ENCODE results near the gene MICA.
A peak's percentile ranks its signal among the peaks of the same experiment; 100 is the strongest.
"Not testable (repeated sequence)": the region's sequence is repeated elsewhere in the genome, so short reads cannot be mapped to it uniquely, and the experiment has no call there.

MICA gene

DNA sequence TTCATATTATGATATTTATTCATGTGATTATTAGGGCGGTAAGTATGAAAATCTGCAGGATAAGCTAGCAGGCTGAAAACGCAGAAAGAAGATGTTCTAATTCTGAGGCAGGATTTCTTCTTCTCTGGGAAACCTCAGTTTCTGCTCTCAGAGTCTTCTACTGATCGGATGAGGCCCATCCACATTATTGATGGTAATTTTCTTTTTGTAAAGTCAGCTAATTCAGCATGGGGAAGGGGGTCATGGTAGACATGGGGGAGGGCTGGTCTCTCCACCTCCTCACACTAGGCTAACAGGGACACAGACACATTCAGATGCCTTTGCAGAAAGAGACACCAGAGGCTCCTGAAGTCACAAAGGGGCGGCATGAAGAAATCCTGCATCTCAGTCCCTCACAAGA is 21.7 kb upstream of the MICA start:
- DNase-seq (ENCODE audit: low read depth in 2 of 2) = no peak

DNA sequence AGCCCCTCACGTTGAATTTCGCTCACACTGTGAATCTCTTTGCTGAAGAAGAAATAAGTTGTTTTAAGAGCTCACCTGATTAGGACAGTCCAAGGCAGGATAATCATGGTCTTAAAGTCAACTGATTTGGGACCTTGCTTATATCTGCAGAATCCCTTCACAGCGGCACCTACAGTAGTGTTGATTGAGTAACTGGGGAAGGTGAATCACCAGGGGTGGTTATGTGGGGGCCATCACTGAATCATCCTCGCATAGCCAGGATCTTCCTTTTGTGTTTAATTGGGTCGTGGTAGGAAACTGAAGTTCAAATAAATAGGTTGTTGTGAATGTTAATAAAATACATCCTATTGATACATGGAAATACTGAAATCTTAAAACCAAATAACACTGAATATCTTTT is 20.2 kb upstream of the MICA start:
- no peak for DNase-seq (ENCODE audit: low read depth in 2 of 2)

DNA sequence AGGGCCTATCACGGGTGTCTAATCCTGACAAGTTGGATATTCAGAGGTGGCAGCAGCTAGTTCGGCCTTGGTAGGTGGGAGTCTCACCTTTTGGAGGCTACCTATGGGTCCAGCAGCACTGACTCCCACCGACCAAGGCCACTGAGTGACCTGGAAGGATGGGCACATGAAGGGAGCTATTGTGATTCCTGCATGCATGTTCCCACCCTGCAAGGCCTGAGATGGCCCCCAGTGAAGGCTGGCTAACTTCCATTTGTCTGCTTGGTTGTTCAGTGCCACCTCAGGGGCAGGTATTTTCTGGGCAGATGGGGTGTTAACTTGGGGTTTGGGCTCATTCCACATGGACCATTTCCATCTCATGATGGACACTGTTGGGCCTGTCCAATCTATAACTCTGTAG is 18.4 kb upstream of the MICA start:
- DNase-seq (ENCODE audit: low read depth in 2 of 2) = no peak

DNA sequence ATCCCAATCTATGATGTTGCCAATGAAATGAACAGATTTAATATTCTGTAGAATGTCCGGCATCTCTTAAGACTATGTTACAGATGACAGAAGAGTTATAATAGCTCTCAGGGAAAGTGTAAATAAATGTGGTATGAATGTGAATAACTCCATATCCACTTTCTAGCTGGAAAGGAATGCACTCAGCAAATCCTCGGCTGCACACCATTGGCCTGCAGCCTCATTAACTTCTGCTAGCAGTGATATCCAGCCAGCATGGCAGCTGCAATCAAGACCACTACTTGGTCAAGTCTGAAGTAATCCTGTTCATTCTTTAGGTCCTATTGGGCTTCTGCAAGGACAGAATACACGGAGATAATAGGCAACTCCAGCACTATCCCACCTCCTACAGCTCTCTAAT is 17.3 kb upstream of the MICA start:
- DNase-seq (ENCODE audit: low read depth in 2 of 2) = no peak

DNA sequence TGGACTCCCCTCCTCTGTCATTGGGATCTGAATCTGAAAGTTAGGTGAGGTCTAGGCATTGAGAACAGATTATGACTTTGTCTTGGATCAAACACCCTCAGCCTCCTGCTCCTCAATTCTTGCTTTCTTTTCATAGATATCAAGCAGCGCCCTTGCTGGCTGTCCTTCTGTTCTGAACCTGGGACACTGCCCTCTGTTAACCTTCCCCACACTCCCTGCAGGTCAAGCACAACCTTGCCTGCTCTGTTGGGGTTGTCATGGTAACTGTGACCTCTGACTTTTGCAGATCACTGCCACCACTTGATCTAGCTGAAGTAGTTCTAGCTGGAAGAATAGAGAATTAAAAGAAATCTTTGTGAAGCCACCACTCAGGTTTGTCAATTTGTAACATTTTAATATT is 16.4 kb upstream of the MICA start:
- DNase-seq (ENCODE audit: low read depth in 2 of 2) = no peak

DNA sequence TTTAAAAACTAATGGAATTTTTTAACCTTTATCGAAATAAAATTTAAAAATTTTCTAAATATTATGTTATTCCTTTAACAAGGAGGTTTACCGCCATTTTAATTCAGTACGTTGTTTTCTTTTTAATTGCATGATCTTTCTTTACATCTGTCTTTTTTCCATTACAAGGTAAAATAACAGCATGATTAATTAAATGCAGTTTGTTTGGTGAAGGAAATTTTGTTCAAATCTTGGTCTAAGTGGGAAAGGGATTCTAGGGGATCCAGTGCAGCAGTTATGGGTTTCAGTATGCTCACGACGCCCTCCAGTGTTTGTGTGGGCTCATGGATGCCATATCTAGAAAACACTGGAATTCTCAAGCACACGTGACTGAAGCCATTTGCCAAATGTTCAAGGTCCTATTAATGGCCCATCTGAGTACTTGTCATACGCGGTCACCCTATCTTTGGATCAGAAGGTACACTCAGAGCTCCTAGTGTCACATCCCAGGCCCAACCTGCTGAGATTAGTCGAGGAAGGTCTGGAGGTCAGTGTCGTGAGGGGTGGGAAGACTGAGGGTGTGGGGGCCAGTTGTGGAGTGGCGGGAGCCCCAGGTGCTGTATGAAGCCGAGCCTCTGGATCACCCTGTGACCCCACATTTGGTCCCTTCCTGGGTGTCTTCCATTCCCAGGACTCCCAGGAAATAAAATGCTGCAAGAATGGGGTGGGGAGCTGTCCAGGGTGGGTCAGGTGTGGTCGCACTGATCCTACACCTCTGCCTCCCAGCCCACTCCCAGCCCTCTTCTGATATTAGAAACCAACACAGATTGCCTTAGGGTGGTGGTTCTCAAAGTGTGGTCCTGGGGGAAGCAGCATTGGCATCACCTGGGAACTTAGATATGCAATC is 14.2 kb upstream of the MICA start:
- not testable (repeated sequence) for DNase-seq (ENCODE audit: low read depth in 2 of 2)

DNA sequence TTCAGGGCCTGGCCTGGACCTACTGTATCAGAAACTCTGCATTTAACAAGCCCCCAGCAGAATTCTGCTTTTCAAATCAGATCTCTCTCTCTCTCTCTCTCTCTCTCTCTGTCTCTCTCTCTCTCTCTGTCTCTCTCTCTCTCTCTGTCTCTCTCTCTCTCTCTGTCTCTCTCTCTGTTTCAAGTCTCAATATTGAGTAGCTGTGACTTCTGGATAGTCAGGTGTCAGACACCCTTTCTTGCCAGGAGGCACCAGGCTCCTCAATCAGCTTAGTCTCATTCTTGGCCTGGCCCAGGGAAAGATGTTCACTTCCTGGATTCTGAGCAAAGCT is 13.6 kb upstream of the MICA start:
- not testable (repeated sequence) for DNase-seq (ENCODE audit: low read depth in 2 of 2)

DNA sequence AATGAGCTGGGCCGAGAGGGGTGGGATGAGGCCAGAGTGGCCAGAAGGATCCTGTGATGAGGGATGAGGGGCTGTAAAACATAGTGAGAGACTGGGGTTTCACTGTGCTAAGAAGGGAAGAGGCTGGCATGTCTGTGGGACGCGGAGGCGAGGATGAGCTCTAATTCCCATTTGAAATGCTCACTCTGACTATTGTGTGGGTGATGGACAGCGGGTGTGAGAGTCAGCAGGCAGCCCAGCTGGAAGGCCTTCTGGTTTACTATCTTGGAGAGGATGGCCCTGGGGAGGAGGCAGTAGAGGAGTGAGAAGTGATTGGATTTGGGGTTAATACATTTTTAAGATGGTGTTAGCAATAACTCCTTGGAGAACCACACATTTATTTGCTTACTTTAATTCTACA is 9.5 kb upstream of the MICA start:
- no peak for DNase-seq (ENCODE audit: low read depth in 2 of 2)

DNA sequence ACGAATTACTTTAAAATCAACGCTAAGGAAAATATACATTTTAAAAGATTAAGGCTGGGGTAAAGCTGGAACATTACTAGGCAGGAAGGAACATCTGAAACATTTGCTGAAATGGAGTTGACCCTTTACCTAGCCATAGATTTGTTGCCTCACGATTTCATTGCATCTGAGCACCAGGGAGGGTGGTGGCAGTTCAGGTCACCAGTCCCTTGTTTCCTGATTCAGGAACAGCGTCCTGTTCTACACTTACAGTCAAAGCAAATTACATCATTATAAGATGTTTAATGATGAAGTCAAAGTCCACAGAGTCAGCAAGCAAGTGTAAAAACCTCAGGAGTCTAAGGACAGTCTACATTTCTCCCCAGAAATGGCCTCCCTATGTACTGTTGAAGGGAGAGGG is 9.0 kb upstream of the MICA start:
- no peak for DNase-seq (ENCODE audit: low read depth in 2 of 2)

DNA sequence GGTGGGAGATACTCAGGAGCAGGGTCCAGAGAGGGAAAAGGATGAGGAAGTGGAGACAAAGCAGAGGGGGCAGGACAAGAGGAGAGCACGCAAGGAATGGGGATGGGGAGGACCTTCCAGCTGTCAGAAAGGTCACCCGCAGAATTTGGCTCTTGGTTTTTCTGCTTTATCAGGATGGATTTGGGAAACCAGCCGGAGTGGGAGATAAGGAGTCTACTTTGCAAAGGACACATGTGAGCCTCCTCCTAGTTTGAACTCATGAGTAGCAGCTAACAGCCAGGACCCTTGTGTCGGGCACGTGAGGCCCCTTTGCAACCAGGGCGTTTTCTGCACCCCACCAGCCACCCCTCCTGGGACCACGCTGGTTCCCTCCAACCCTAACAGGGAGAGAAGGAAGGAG is 7.6 kb upstream of the MICA start:
- no peak for DNase-seq (ENCODE audit: low read depth in 2 of 2)

DNA sequence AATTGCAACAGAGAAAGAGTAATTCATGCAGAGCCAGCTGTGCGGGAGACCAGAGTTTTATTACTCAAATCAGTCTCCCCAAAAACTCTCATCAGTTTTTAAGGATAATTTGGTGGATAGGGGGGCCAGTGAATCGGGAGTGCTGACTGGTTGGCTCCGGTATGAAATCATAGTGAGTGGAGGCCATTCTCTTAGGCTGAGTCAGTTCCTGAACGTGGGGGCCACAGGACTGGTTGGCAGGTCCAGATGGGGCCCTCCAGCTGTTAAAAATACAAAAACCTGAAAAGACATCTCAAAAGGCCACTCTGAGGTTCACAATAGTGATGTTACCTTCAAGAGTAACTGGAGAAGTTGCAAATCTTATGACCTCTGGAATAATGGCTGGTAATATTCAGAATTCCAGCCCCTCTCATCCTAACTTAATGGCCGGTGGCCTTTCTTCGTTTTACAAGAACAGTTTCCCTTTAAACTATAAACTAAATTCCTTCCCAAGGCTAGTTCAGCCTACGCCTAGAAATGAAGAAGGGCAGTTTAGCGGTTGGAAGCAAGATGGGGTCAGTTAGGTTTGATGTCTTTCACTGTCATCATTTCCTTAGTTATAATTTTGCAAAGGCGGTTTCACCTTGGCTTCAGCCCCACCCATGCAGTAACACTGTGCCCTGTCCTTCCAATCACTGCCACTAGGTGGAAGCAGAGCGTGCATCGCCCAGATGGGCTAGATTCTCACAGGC is 6.8 kb upstream of the MICA start:
- DNase-seq (ENCODE audit: low read depth in 2 of 2) = peak; percentile 82 to 89

DNA sequence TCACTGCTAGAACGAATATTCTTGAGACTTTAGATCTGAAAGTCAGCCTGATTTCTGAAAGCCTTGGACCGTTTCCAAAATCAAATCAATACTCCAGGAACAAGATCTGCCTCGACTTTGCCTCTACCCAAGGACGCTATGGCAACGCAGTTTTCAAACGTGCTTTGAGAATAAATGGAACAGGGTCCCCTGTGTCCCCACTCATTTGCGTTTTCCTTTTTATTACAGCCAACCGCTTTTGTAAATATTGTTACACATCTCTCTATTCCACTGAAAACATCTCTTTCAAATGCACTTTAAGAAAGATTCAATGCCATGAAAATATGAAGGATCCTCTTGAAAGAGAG is 6.3 kb upstream of the MICA start:
- DNase-seq (ENCODE audit: low read depth in 2 of 2) = not testable (repeated sequence)

DNA sequence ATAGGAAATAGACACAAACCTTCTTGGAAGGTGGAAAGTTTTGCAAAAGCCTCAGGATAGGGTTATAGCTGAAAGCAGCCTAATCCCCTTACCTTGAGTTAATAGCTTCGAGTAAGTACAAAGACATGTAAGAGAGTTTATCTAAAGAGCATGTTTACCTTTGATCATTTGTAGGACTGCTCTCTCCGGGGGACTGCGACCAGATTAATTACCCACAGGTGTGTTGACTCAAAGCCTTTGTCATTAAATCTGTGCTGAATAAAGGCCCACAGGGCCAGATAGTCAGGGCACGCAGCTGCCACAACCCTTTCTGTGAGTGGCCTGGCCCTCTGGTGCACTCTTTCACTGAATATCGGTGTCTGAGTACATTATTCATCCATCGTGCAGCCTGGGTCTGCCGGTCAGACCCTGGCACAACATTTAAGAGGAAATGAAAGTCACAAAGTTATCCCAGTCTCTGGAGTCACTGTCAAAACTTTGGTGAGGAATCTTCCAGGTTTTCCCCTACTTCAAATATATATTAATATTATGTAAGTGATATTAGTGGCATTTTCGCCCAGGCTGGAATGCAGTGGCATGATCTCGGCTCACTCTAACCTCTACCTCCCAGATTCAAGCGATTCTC is 5.4 kb upstream of the MICA start:
- no peak for DNase-seq (ENCODE audit: low read depth in 2 of 2)

DNA sequence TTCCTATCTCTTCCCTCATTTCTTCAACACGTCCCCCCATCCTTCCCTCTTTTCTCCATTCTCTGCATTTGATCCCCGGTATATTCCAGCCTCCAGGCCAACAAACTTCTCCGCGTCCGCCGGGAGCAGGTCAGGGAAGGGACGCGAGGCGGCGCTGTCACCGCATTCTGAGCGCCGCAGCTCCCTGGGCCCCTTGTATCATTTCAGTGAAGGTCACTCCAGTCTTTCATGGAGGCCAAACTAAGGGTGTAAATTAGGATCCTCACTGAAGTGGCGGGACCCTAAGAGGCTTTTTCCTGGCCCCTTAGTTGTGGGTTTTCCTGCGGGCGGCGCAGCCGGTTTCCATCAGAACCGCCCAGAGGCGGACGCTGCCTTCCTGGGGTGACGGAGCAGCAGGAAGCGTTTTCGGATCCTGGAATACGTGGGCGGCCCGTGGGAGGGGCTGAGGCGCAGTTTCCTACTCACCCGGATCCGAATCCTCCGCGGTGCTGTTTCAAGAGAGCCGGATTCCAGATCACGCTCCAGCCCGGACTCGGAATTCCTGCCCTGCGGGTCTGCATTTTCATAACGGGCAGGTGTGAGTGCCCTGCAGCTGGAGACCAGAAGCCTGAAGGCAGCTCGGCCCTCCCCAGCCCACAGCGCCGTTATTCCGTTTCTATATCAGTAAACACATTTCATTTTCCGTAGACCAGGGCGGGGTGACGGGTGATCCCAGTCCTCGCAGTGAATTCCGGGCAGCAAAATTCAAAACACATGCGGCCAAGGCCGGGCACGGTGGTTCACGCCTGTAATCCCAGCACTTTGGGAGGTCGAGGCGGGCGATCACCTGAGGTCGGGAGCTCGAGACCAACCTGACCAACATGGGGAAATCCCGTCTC is 3.6 kb upstream of the MICA start:
- peak; percentile 41 to 47 for DNase-seq (ENCODE audit: low read depth in 2 of 2)

DNA sequence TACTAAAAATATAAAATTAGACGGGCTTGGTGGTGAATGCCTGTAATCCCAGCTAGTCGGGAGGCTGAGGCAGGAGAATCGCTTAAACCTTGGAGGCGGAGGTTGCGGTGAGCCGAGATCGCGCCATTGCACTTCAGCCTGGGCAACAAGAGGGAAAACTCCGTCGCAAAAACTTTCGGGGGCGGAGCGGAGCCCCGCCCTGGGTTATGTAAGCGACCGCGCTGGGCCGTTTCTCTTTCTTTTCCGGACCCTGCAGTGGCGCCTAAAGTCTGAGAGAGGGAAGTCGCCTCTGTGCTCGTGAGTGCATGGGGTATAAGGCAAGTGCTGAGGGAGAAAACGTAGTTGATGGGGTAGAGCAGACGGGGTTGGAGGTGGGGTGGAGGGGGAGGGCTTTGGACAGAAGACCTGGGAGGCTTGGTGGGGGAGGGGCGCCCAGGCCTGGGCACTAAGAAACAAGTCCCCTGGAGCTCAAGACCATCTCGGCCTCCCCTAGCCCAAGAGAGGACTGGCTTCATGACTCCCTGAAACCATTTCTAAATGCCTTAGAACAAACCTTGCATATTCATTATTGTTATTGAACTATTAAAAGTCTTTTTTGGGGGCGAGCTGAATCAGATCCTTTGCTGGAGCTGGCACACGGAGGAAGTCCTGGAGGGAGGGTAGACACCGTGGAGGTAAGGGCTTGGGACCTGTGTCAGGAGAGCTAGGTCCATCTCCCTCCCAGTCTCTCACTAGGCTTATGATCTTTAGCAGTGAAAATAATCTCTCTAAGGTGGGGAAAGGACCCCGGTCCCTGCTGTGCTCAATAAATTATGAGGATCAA is 2.7 kb upstream of the MICA start:
- DNase-seq (ENCODE audit: low read depth in 2 of 2) = peak; percentile 55 to 65

DNA sequence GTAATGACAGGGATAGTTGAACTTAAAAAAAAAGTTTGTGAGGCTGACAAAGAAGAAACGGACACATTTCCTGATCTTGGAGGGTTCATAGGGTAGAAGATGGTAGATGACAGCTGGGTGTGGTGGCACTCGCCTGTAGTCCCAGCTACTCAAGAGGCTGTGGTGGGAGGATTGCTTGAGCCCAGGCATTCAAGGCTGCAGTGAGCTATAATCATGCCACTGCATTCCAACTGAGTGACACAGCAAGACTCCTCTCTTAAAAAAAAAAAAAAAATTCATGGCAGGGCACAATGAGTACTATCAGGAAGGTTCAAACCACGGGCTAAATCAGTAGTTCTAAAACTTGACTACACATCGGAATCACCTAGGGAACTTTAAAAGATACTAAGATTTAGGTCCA is 2.0 kb upstream of the MICA start:
- DNase-seq (ENCODE audit: low read depth in 2 of 2) = no peak

DNA sequence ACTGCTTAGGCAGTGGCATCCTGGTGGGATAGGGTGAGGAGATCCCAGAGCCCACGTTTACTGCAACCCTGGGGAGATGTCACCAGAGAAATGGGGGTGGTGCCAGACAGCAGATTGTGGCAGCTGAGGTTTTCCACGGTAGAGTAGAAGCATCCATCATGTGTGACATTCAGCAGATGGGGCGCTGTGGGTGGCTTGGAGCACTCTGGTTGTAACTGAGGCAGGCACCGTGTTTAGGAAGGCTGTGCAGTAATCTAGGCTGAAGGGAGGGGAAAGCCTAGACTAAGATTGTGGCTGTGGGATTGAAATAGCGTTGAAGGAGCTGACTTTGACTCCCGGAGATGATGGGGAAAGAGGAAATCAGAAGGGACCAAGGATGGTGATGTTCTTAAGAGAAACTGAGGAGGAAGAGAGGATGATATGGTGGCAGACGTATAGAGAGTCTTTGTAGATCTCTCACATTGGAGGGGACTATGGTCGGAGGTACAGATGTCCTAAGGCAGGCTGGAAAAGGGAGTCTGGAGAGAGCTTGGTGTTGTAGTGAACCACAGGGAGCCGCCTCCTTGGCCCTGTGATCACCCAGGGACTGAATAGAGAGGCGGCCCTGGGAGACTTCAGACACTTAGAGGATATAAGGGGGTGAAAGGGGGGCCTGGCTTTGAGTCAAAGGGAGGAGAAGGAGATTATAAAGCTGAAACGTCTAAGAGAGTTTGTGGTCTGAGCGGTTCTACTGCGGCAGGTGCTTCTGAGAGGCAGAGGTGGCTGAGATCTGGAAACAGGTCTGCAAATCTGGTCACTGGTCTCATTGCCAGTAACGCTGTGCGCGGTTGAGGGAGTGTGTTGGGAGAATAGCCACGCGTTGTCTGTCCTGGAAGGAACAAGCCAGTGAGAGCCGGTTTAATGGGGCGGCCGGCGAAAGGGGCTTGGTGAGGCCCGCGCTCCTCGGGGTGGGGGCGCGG is 792 bp upstream of the MICA start:
- peak in 1 of 2 donors; percentile 16 for DNase-seq (ENCODE audit: low read depth in 2 of 2)

DNA sequence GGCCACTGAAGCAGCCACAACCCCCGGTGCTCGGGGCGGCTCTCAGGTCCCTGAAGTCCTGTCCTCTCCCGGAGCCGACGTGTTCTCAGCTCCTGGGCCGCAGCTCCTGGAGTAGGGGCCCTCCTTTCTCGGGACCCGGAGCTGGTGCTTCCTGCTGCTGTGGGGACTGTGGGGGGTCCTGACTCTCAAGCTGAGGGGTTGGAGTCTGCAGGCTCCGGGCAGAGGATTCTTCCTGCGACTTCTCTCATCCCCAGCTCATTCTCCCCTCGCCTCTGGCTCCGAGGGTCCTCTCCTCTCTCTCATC is 618 bp downstream of the MICA start:
- DNase-seq (ENCODE audit: low read depth in 2 of 2) = not testable (repeated sequence)

DNA sequence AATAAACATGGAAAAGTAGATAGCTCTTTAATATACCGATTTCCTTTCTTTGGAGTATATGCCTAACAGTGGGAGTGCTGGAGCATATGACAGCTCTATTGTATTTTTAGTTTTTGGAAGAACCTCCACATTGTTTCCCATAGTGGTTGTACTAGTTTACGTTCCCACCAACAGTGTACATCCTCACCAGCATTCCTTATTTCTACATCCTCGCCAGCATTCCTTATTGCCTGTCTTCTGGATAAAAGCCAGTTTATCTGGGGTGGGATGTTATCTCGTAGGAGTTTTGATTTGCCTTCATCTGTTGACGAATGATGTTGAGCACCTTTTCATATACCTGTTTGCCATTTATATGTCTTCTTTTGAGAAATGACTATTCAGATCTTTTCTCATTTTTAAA is 2.6 kb downstream of the MICA start:
- no peak for DNase-seq (ENCODE audit: low read depth in 2 of 2)

DNA sequence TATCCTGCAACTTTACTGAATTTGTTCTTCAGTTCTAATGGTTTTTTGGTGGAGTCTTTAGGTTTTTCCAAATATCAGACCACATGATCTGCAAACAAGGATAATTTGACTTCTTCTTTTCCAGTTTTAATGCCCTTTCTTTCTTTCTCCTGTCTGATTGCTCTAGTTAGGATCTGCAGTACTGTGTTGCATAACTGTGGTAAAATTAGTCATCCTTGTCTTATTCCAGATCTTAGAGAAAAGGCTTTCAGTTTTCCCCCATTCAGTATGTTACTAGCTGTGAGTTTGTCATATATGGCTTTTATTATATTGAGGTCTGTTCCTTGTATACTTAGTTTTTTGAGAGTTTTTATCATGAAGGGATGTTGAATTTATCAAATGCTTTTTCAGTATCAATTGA is 4.3 kb downstream of the MICA start:
- no peak for DNase-seq (ENCODE audit: low read depth in 2 of 2)

Data from stimulated activated CD4-positive, alpha-beta T cell treated with anti-CD3 and anti-CD28 coated beads, Interleukin-1b, Interleukin-23, amount 100 ng/mL, for 4 hours (primary cell).